ENCODE data around the gene METTL24.

The METTL24 gene

GRCh38 chr6:110348961-110349690 lies 9.0 kb downstream of the METTL24 start:
- Histone ChIP-seq H3K27ac (ENCODE audit: low read length) (no peak overlapping the region), H3K9me3 (ENCODE audit: control insufficient read depth, low read depth, low read length) (no peaks in the 10 kb centered on the region), H3K4me3 (ENCODE audit: low read length) (no peak overlapping the region), H3K36me3 (ENCODE audit: control insufficient read depth, low read depth, low read length) (no peaks in the 10 kb centered on the region), H3K27me3 (ENCODE audit: control insufficient read depth, insufficient read depth, low read length) (no peaks in the 10 kb centered on the region), H3K4me1 (ENCODE audit: control insufficient read depth, low read depth, low read length) (peaks cover 22% of the 10 kb centered on the region), H3K9ac (ENCODE audit: low read length) (no peak overlapping the region)

GRCh38 chr6:110345025-110345424 lies 13.1 kb downstream of the METTL24 start:
- H3K4me3 ChIP-seq (ENCODE audit: low read length): no peak overlapping the region
- no peak overlapping the region for H3K27ac ChIP-seq (ENCODE audit: low read length)
- no peaks in the 10 kb centered on the region for H3K36me3 ChIP-seq (ENCODE audit: control insufficient read depth, low read depth, low read length)
- H3K4me1 ChIP-seq (ENCODE audit: control insufficient read depth, low read depth, low read length): no peaks in the 10 kb centered on the region
- H3K9me3 ChIP-seq (ENCODE audit: control insufficient read depth, low read depth, low read length): no peaks in the 10 kb centered on the region
- H3K27me3 ChIP-seq (ENCODE audit: control insufficient read depth, insufficient read depth, low read length): no peaks in the 10 kb centered on the region
- H3K9ac ChIP-seq (ENCODE audit: low read length): no peak overlapping the region

GRCh38 chr6:110342759-110343158 lies 15.4 kb downstream of the METTL24 start:
- no peak overlapping the region for H3K9ac ChIP-seq (ENCODE audit: low read length)
- H3K9me3 ChIP-seq (ENCODE audit: control insufficient read depth, low read depth, low read length): no peaks in the 10 kb centered on the region
- no peaks in the 10 kb centered on the region for H3K36me3 ChIP-seq (ENCODE audit: control insufficient read depth, low read depth, low read length)
- no peaks in the 10 kb centered on the region for H3K4me1 ChIP-seq (ENCODE audit: control insufficient read depth, low read depth, low read length)
- H3K27me3 ChIP-seq (ENCODE audit: control insufficient read depth, insufficient read depth, low read length): no peaks in the 10 kb centered on the region
- H3K4me3 ChIP-seq (ENCODE audit: low read length): no peak overlapping the region
- H3K27ac ChIP-seq (ENCODE audit: low read length): no peak overlapping the region

GRCh38 chr6:110341663-110342596 lies 16.2 kb downstream of the METTL24 start:
- Histone ChIP-seq H3K4me3 (ENCODE audit: low read length) (no peak overlapping the region), H3K27ac (ENCODE audit: low read length) (no peak overlapping the region), H3K9ac (ENCODE audit: low read length) (no peak overlapping the region), H3K36me3 (ENCODE audit: control insufficient read depth, low read depth, low read length) (no peaks in the 10 kb centered on the region), H3K27me3 (ENCODE audit: control insufficient read depth, insufficient read depth, low read length) (no peaks in the 10 kb centered on the region), H3K9me3 (ENCODE audit: control insufficient read depth, low read depth, low read length) (no peaks in the 10 kb centered on the region), H3K4me1 (ENCODE audit: control insufficient read depth, low read depth, low read length) (no peaks in the 10 kb centered on the region)

- H3K27me3 ChIP-seq (ENCODE audit: control insufficient read depth, insufficient read depth, low read length): no peaks in the 10 kb centered on the region
- H3K9me3 ChIP-seq (ENCODE audit: control insufficient read depth, low read depth, low read length): no peaks in the 10 kb centered on the region
- H3K4me3 ChIP-seq (ENCODE audit: low read length): no peak overlapping the region
- H3K9ac ChIP-seq (ENCODE audit: low read length): no peak overlapping the region
- H3K27ac ChIP-seq (ENCODE audit: low read length): no peak overlapping the region
- no peaks in the 10 kb centered on the region for H3K4me1 ChIP-seq (ENCODE audit: control insufficient read depth, low read depth, low read length)
- no peaks in the 10 kb centered on the region for H3K36me3 ChIP-seq (ENCODE audit: control insufficient read depth, low read depth, low read length)
Measured at GRCh38 chr6:110341067-110341466, 17.1 kb downstream of the METTL24 start.

GRCh38 chr6:110340392-110340965 lies 17.7 kb downstream of the METTL24 start:
- H3K27ac ChIP-seq (ENCODE audit: low read length): no peak overlapping the region
- H3K36me3 ChIP-seq (ENCODE audit: control insufficient read depth, low read depth, low read length): no peaks in the 10 kb centered on the region
- no peaks in the 10 kb centered on the region for H3K27me3 ChIP-seq (ENCODE audit: control insufficient read depth, insufficient read depth, low read length)
- H3K4me1 ChIP-seq (ENCODE audit: control insufficient read depth, low read depth, low read length): no peaks in the 10 kb centered on the region
- H3K4me3 ChIP-seq (ENCODE audit: low read length): no peak overlapping the region
- no peak overlapping the region for H3K9ac ChIP-seq (ENCODE audit: low read length)
- no peaks in the 10 kb centered on the region for H3K9me3 ChIP-seq (ENCODE audit: control insufficient read depth, low read depth, low read length)

GRCh38 chr6:110338820-110339470 lies 19.2 kb downstream of the METTL24 start:
- Histone ChIP-seq H3K27me3 (ENCODE audit: control insufficient read depth, insufficient read depth, low read length) (no peaks in the 10 kb centered on the region), H3K9ac (ENCODE audit: low read length) (no peak overlapping the region), H3K27ac (ENCODE audit: low read length) (no peak overlapping the region), H3K4me1 (ENCODE audit: control insufficient read depth, low read depth, low read length) (no peaks in the 10 kb centered on the region), H3K4me3 (ENCODE audit: low read length) (no peak overlapping the region), H3K9me3 (ENCODE audit: control insufficient read depth, low read depth, low read length) (no peaks in the 10 kb centered on the region), H3K36me3 (ENCODE audit: control insufficient read depth, low read depth, low read length) (no peaks in the 10 kb centered on the region)

GRCh38 chr6:110337486-110337885 lies 20.7 kb downstream of the METTL24 start:
- H3K36me3 ChIP-seq (ENCODE audit: control insufficient read depth, low read depth, low read length): no peaks in the 10 kb centered on the region
- H3K27me3 ChIP-seq (ENCODE audit: control insufficient read depth, insufficient read depth, low read length): no peaks in the 10 kb centered on the region
- H3K9ac ChIP-seq (ENCODE audit: low read length): no peak overlapping the region
- H3K27ac ChIP-seq (ENCODE audit: low read length): no peak overlapping the region
- H3K4me1 ChIP-seq (ENCODE audit: control insufficient read depth, low read depth, low read length): no peaks in the 10 kb centered on the region
- no peaks in the 10 kb centered on the region for H3K9me3 ChIP-seq (ENCODE audit: control insufficient read depth, low read depth, low read length)
- H3K4me3 ChIP-seq (ENCODE audit: low read length): no peak overlapping the region

GRCh38 chr6:110334423-110335180 lies 23.5 kb downstream of the METTL24 start:
- Histone ChIP-seq H3K4me1 (ENCODE audit: control insufficient read depth, low read depth, low read length) (peaks cover 2% of the 10 kb centered on the region), H3K27ac (ENCODE audit: low read length) (no peak overlapping the region), H3K9ac (ENCODE audit: low read length) (no peak overlapping the region), H3K4me3 (ENCODE audit: low read length) (no peak overlapping the region), H3K27me3 (ENCODE audit: control insufficient read depth, insufficient read depth, low read length) (no peaks in the 10 kb centered on the region), H3K36me3 (ENCODE audit: control insufficient read depth, low read depth, low read length) (no peaks in the 10 kb centered on the region), H3K9me3 (ENCODE audit: control insufficient read depth, low read depth, low read length) (no peaks in the 10 kb centered on the region)

GRCh38 chr6:110332281-110332680 lies 25.9 kb downstream of the METTL24 start:
- Histone ChIP-seq H3K27ac (ENCODE audit: low read length) (no peak overlapping the region), H3K27me3 (ENCODE audit: control insufficient read depth, insufficient read depth, low read length) (no peaks in the 10 kb centered on the region), H3K4me1 (ENCODE audit: control insufficient read depth, low read depth, low read length) (peaks cover 12% of the 10 kb centered on the region), H3K9ac (ENCODE audit: low read length) (no peak overlapping the region), H3K4me3 (ENCODE audit: low read length) (no peak overlapping the region), H3K36me3 (ENCODE audit: control insufficient read depth, low read depth, low read length) (no peaks in the 10 kb centered on the region), H3K9me3 (ENCODE audit: control insufficient read depth, low read depth, low read length) (no peaks in the 10 kb centered on the region)

GRCh38 chr6:110331816-110332215 lies 26.3 kb downstream of the METTL24 start:
- Histone ChIP-seq H3K4me1 (ENCODE audit: control insufficient read depth, low read depth, low read length) (peaks cover 12% of the 10 kb centered on the region), H3K27ac (ENCODE audit: low read length) (no peak overlapping the region), H3K27me3 (ENCODE audit: control insufficient read depth, insufficient read depth, low read length) (no peaks in the 10 kb centered on the region), H3K36me3 (ENCODE audit: control insufficient read depth, low read depth, low read length) (no peaks in the 10 kb centered on the region), H3K4me3 (ENCODE audit: low read length) (no peak overlapping the region), H3K9ac (ENCODE audit: low read length) (no peak overlapping the region), H3K9me3 (ENCODE audit: control insufficient read depth, low read depth, low read length) (no peaks in the 10 kb centered on the region)

Data from iPS-18a (cell line).